Measurements from ENCODE around the gene LYZL1. TPM values are rescaled to one million over a fixed set of nuclear protein-coding genes. Genes with fewer than 3 reads are reported as not detected.

The LYZL1 gene
- total and polyA plus RNA-seq, 2 of the 8 experiments (the other 6 are each of a cell fraction or from before 2014, with no cell fraction given): not detected

GRCh38 chr10:29302499-29302898 is 13.6 kb downstream of the LYZL1 start:
- Histone ChIP-seq H2BK20ac (ENCODE audit: low read length) (no peak overlapping the region), H4K5ac (ENCODE audit: insufficient read length, low read depth, low read length) (no peak overlapping the region), H2BK120ac (replicated peaks; ENCODE audit: low read depth, low read length) (no peak overlapping the region), H2BK12ac (ENCODE audit: low read depth, low read length) (no peak overlapping the region), H3K14ac (ENCODE audit: insufficient read length) (no peak overlapping the region), H3K27ac (ENCODE audit: low read depth, low read length) (no peak overlapping the region), H3K36me3 (ENCODE audit: control insufficient read depth in 2 of 4, insufficient read depth in 4 of 4, low read length in 3 of 4) (peaks cover 0 to 5% (median 0%) of the 10 kb centered on the region in 4 experiments; a peak in 1 of 8 replicates), H3K56ac (replicated peaks; ENCODE audit: insufficient read length, low read depth, low read length) (no peak overlapping the region), H2AFZ (ENCODE audit: low read length) (0 out of 2 replicates have a peak overlapping the region, but pooled peaks have one; percentile 18), H3K23ac (ENCODE audit: insufficient read length) (no peak overlapping the region), H4K8ac (ENCODE audit: extremely low read depth, insufficient read depth, low read length) (no peak overlapping the region), H3K9ac (replicated peaks in 1 of 4; ENCODE audit: extremely low read depth in 1 of 4, low read depth in 3 of 4, low read length in 3 of 4) (no peak overlapping the region), H2BK5ac (ENCODE audit: low read depth, low read length) (no peak overlapping the region), H4K20me1 (replicated peaks in 1 of 2; ENCODE audit: control insufficient read depth in 1 of 2, insufficient read depth in 2 of 2, low read length in 2 of 2) (no peaks in the 10 kb centered on the region), H4K91ac (replicated peaks; ENCODE audit: insufficient read length, low read length) (no peak overlapping the region), H3K79me2 (ENCODE audit: control insufficient read depth in 1 of 2, insufficient read depth in 2 of 2, low read length in 2 of 2) (no peaks in the 10 kb centered on the region), H3K18ac (ENCODE audit: extremely low read depth, low read length) (no peak overlapping the region), H3K4me1 (replicated peaks in 1 of 4; ENCODE audit: control insufficient read depth in 3 of 4, insufficient read depth in 4 of 4, low read length in 3 of 4) (peaks cover 0 to 5% (median 1%) of the 10 kb centered on the region in 4 experiments; a peak in 3 of 7 replicates), H3K27me3 (replicated peaks in 1 of 4; ENCODE audit: control insufficient read depth in 3 of 4, extremely low read depth in 1 of 4, insufficient read depth in 3 of 4, low read length in 3 of 4) (no peaks in the 10 kb centered on the region), H3K4me2 (ENCODE audit: insufficient read depth in 1 of 2, low read depth in 2 of 2, low read length in 2 of 2) (no peak overlapping the region), H3K4ac (replicated peaks; ENCODE audit: insufficient read length, low read depth, low read length) (no peak overlapping the region), H3K23me2 (ENCODE audit: low read depth, low read length) (no peaks in the 10 kb centered on the region), H2AK5ac (ENCODE audit: low read depth, low read length) (no peak overlapping the region), H3K4me3 (ENCODE audit: extremely low read depth in 1 of 4, insufficient read depth in 2 of 4, low read depth in 3 of 4, low read length in 4 of 4) (no peak overlapping the region), H3K79me1 (ENCODE audit: low read depth, low read length) (no peaks in the 10 kb centered on the region), H3K9me3 (ENCODE audit: insufficient read depth in 2 of 2, low read depth in 1 of 2, low read length in 1 of 2) (peaks cover 22 to 32% of the 10 kb centered on the region in 2 experiments), H2BK15ac (ENCODE audit: low read length) (no peak overlapping the region)
- ChIA-PET CTCF (ENCODE audit: partially characterized antibody) (interaction anchor here (0.6 to 1.6 kb wide), 13 partner anchors 14 to 663 kb away, joined by 3 to 5 read pairs (median 3); no protein-coding TSS in a partner anchor), POLR2A (ENCODE audit: partially characterized antibody) (interaction anchor here (0.8 to 1.1 kb wide), 2 partner anchors 12 to 157 kb away, joined by 3 read pairs; no protein-coding TSS in a partner anchor)
- WGBS, 2 experiments (ENCODE audit: extremely low coverage in 1 of 2, insufficient coverage in 1 of 2, insufficient read length in 1 of 2, insufficient replicate concordance in 2 of 2, low coverage in 1 of 2, low lambda C conversion rate in 2 of 2, missing lambda C conversion rate in 1 of 2): 84% methylated on average over 10 of the region's 10 CpGs; no CpG with 5 or more reads in 1 of the 2 experiments
- FAIRE-seq: peak; percentile 28
- DNase-seq (ENCODE audit: low read depth in 1 of 2, low spot score in 2 of 2): no peak
- TF ChIP-seq SIN3A (conservative IDR thresholded peaks at IDR 0.05 in 1 of 2, IDR thresholded peaks at IDR 0.05 in 1 of 2; ENCODE audit: low read depth in 1 of 2, low read length in 2 of 2): no peak
- no peak for TF ChIP-seq TCF12 (IDR thresholded peaks at IDR 0.05; ENCODE audit: low read depth, low read length)
- TF ChIP-seq POU5F1 (IDR thresholded peaks at IDR 0.05; ENCODE audit: low read depth, low read length): peak; percentile 87

Data from H1 (cell line).